Ishikawa (cell line): ENCODE data around the gene CCDC57.

Experiments used
- CEBPB ChIP-seq: IDR thresholded peaks from 2 replicates; pipeline ENCODE4 v1.6.1; 2012
- CREB1 ChIP-seq: IDR thresholded peaks from 2 replicates; pipeline ENCODE4 v1.6.1; 2012; ENCODE audit warnings: low read depth
- EGR1 ChIP-seq: IDR thresholded peaks from 2 replicates; pipeline ENCODE4 v1.6.1; 2012
- EP300 ChIP-seq: IDR thresholded peaks from 2 replicates; pipeline ENCODE4 v1.6.1; 2012; ENCODE audit warnings: borderline replicate concordance
- FOXM1 ChIP-seq: IDR thresholded peaks from 2 replicates; pipeline ENCODE4 v1.6.1; 2012; ENCODE audit warnings: low read depth, borderline replicate concordance
- NFIC ChIP-seq: IDR thresholded peaks from 2 replicates; pipeline ENCODE4 v1.6.1; 2012
- RAD21 ChIP-seq: IDR thresholded peaks from 2 replicates; pipeline ENCODE4 v1.6.1; 2012; ENCODE audit warnings: low read depth
- TAF1 ChIP-seq: IDR thresholded peaks from 2 replicates; pipeline ENCODE4 v1.6.1; 2012; ENCODE audit warnings: low read depth, mild to moderate bottlenecking
- TCF12 ChIP-seq: IDR thresholded peaks from 2 replicates; pipeline ENCODE4 v1.6.1; 2012; ENCODE audit warnings: low read depth
- TEAD4 ChIP-seq: IDR thresholded peaks from 2 replicates; pipeline ENCODE4 v1.6.1; 2012
- YY1 ChIP-seq: IDR thresholded peaks from 2 replicates; pipeline ENCODE4 v1.6.1; 2012; ENCODE audit warnings: low read depth
- ZBTB7A ChIP-seq: IDR thresholded peaks from 2 replicates; pipeline ENCODE4 v1.6.1; 2012; ENCODE audit warnings: low read depth
- TF ChIP-seq, protein P1 (sequence below): IDR thresholded peaks from 2 replicates; pipeline ENCODE4 v1.6.1; 2012; ENCODE audit warnings: low read depth, mild to moderate bottlenecking
- TF ChIP-seq, protein P2 (sequence below): IDR thresholded peaks from 2 replicates; pipeline ENCODE4 v1.6.1; 2012
- TF ChIP-seq, protein P3 (sequence below): IDR thresholded peaks from 2 replicates; pipeline ENCODE4 v1.6.1; 2012

Gene CCDC57

DNA sequence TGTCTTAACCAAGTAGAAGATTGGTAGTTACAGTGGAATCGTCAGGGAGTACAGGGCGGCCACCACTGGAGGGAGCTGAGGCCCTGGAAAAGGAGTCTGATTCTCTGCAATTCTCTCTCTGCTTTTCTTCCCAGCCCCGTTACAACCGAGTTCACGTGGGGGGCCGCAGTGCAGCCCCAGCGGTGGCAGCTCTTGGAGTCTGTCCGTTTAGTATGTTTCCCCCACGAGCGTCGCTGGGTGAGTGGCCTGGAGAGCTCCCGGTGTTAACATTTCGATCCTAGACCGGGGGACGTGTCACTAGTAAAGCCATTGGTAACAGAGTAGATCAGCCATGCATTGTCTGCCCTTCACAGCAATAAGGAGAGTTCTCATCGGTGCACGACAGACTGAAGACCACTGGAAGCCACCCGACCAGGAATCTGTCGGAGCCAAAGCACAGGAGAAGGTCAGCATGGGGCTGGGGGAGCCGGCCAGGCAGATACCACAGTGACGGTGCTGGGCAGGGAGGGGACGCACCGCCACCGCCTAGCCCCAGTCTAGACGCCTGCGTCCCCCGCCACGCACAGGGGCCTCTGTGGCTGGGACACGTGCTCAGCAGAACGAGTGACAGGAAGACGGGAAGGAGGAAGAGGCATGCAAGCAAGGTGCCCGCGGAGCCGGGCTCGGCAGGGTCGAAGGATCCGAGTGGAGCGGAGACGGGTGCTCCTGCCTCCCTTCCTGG is 31.9 kb upstream of the CCDC57 start:
- TF ChIP-seq TCF12 = no peak
- TF ChIP-seq FOXM1 = no peak
- peak; percentile 31 for TF ChIP-seq RAD21
- no peak for TF ChIP-seq EP300
- TF ChIP-seq CEBPB = no peak

DNA sequence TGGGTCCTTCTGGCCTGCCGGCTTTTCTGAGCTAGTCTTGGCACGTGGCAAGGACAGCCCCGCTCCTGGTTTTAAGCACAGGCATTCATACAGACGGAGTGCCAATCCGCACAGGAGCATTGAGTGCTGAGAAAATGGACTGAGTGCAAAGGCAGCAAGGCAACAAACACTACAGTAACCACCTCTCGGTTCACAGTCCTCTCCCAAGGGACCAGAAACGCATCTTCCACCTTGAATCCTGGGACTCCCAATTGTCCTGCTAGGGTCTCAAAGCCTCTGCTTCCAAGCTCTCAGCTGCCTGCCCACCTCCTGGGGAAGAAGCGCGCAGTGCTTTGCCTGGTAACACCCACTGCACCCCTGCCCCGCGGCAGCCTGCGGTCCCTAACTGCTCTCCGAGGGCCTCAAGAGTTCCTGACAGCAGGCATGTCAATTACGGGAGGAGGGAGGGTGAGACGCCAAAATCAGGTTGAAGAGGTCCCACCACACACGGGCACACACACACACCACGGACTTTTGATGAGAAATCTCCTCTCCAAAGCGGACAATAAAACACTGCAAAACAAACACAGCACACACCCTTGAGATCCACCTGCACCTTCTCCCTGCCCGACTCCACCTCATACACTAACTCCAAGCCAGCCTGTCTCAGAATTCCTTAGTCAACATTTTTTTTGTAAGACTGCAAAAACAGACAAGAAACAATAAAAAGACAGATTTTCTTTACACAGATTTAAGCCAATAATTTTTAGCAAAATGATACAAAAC is 31.2 kb upstream of the CCDC57 start:
- TF ChIP-seq RAD21 = no peak
- no peak for TF ChIP-seq TCF12
- no peak for TF ChIP-seq TAF1
- no peak for TF ChIP-seq CEBPB
- no peak for TF ChIP-seq TEAD4
- TF ChIP-seq EGR1 = no peak
- no peak for TF ChIP-seq CREB1
- TF ChIP-seq ZBTB7A = no peak
- no peak for TF ChIP-seq NFIC
- TF ChIP-seq, protein P1, sequence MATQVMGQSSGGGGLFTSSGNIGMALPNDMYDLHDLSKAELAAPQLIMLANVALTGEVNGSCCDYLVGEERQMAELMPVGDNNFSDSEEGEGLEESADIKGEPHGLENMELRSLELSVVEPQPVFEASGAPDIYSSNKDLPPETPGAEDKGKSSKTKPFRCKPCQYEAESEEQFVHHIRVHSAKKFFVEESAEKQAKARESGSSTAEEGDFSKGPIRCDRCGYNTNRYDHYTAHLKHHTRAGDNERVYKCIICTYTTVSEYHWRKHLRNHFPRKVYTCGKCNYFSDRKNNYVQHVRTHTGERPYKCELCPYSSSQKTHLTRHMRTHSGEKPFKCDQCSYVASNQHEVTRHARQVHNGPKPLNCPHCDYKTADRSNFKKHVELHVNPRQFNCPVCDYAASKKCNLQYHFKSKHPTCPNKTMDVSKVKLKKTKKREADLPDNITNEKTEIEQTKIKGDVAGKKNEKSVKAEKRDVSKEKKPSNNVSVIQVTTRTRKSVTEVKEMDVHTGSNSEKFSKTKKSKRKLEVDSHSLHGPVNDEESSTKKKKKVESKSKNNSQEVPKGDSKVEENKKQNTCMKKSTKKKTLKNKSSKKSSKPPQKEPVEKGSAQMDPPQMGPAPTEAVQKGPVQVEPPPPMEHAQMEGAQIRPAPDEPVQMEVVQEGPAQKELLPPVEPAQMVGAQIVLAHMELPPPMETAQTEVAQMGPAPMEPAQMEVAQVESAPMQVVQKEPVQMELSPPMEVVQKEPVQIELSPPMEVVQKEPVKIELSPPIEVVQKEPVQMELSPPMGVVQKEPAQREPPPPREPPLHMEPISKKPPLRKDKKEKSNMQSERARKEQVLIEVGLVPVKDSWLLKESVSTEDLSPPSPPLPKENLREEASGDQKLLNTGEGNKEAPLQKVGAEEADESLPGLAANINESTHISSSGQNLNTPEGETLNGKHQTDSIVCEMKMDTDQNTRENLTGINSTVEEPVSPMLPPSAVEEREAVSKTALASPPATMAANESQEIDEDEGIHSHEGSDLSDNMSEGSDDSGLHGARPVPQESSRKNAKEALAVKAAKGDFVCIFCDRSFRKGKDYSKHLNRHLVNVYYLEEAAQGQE = no peak
- TF ChIP-seq YY1 = no peak
- TF ChIP-seq, protein P2, sequence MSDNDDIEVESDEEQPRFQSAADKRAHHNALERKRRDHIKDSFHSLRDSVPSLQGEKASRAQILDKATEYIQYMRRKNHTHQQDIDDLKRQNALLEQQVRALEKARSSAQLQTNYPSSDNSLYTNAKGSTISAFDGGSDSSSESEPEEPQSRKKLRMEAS = no peak
- TF ChIP-seq EP300 = no peak
- no peak for TF ChIP-seq FOXM1
- TF ChIP-seq, protein P3, sequence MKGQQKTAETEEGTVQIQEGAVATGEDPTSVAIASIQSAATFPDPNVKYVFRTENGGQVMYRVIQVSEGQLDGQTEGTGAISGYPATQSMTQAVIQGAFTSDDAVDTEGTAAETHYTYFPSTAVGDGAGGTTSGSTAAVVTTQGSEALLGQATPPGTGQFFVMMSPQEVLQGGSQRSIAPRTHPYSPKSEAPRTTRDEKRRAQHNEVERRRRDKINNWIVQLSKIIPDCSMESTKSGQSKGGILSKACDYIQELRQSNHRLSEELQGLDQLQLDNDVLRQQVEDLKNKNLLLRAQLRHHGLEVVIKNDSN = no peak

DNA sequence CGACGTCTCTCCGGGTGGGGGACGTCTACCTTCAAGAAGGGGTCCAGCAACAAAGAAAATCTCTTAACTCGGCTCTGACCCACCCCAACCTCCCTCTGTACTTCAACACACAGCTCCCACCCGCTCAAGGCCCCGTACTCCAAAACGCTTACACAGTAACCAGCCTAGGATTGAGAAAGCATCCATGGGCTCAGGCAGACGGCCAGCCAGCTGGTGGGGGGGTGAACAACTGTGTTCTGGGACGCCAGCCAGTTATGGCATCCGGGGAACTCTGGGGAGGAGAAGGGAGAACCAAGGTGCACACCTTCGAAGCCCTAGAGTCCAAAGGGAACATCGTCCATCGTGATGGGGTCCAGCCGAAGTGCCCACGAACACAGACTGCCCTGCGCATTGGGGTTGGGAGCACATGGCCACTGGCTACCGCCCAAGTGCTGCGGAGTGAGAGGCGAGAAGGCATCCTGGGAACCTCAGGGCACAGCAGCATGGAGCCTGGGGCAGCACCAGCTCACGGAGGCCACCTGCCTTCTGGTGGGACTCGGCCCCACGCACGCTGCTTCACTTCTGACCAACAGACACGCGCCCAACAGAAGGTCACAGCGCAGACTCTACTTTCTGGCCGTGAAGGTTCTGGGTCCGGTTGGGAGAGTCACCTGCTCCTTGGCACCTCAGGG is 30.5 kb upstream of the CCDC57 start:
- no peak for TF ChIP-seq TCF12
- peak; percentile 12; the same call in 1 of the 2 replicates for TF ChIP-seq TEAD4
- TF ChIP-seq, protein P2 = 0 out of 2 replicates have a peak, but pooled peaks have one; percentile 15

DNA sequence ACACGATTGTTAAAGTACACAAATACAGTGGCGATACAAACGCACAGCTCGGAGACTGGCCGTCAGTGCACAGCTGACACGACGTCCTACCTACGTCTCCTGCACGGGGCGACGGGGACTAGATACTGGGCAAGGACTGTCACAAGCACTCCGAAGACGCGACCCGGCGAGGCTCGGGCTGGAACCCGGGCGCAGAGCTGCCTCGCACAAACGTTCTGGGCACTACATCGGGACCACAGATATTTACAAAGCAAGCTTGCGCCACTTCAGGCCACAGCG is 30.0 kb upstream of the CCDC57 start:
- TF ChIP-seq CEBPB (no peak), RAD21 (no peak), ZBTB7A (no peak), TAF1 (no peak), TCF12 (no peak), CREB1 (no peak), EP300 (no peak), FOXM1 (no peak), NFIC (no peak), EGR1 (no peak), YY1 (no peak), TEAD4 (no peak)
- TF ChIP-seq, protein P2 = no peak
- TF ChIP-seq, protein P1 = no peak
- TF ChIP-seq, protein P3 = no peak

DNA sequence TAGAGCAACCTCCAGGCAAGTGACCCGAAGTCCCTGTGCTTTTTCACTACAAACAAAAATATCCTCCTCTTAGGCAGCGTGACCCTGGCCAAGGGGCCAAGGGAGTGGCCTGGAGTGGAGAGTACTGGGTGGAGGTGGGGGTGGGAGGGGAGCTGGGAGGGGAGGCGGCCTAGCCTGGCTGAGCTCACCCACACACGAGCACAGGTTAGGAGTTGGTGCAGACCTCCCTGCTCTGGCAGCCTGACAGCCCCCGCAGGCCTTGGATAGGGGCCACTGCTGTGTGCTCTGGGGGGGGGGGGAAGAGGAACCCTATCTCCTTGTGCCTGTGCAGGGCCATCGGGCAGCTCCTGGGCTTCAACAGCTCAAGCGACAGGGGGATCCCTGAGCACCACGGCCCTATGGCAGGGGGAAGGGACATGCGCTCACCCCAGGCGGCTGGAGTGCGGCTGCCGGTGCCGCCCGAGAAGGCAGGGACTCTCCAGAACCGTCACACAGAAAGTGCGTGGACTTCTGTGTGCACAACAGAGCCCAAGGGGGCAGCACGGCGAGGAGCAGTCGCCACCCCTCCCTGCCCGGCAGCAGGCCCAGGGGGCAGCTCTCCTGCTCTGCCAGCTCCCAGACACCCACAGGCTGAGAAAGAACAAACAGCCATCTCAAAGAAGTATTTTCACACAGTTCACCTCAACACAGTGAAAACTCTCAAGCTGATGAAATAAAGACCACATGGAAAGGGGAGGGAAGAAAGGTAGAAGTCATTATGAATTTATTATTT is 29.5 kb upstream of the CCDC57 start:
- TF ChIP-seq ZBTB7A (no peak), EP300 (no peak), CEBPB (no peak), TCF12 (0 out of 2 replicates have a peak, but pooled peaks have one; percentile 10)
- TF ChIP-seq, protein P3 = no peak
- TF ChIP-seq, protein P2 = no peak
